HG02852 (cell line): ENCODE measurements around the gene RSPO4.

Source experiments
- ATAC-seq: cut with Tn5 transposase; IDR thresholded peaks from one replicate; pipeline ENCODE4 v1.9.1; 2021; ENCODE audit warnings: mild to moderate bottlenecking, moderate library complexity; ENCODE audit not compliant: unreplicated experiment

RSPO4 gene

GRCh38 chr20:971346-971745 lies 30.8 kb downstream of the RSPO4 start:
- no peak for ATAC-seq

GRCh38 chr20:969868-970267 lies 32.2 kb downstream of the RSPO4 start:
- no peak for ATAC-seq

- no peak for ATAC-seq
These were observed 34.0 kb downstream of the RSPO4 start for GRCh38 chr20:967796-968742.

GRCh38 chr20:965956-966355 lies 36.2 kb downstream of the RSPO4 start:
- ATAC-seq, result no peak

GRCh38 chr20:963795-964194 lies 38.3 kb downstream of the RSPO4 start:
- ATAC-seq, result no peak

GRCh38 chr20:962683-963082 lies 39.4 kb downstream of the RSPO4 start:
- ATAC-seq, result no peak

- no peak for ATAC-seq
These were observed 39.9 kb downstream of the RSPO4 start for GRCh38 chr20:962223-962622.

- no peak for ATAC-seq
These were observed 40.3 kb downstream of the RSPO4 start for GRCh38 chr20:961768-962167.

GRCh38 chr20:959996-960615 lies 42.0 kb downstream of the RSPO4 start:
- no peak for ATAC-seq

GRCh38 chr20:958936-959815 lies 42.9 kb downstream of the RSPO4 start:
- no peak for ATAC-seq

- ATAC-seq, result no peak
These were observed 44.6 kb downstream of the RSPO4 start for GRCh38 chr20:957544-957943.

- ATAC-seq, result peak; percentile 72
These were observed 45.7 kb downstream of the RSPO4 start for GRCh38 chr20:956330-956951.

- no peak for ATAC-seq
These were observed 46.5 kb downstream of the RSPO4 start for GRCh38 chr20:955656-956055.

GRCh38 chr20:955111-955510 lies 47.0 kb downstream of the RSPO4 start:
- ATAC-seq, result no peak

- ATAC-seq, result no peak
These were observed 48.4 kb downstream of the RSPO4 start for GRCh38 chr20:953742-954141.

- ATAC-seq, result no peak
These were observed 49.8 kb downstream of the RSPO4 start for GRCh38 chr20:952196-952795.

GRCh38 chr20:951384-952169 lies 50.5 kb downstream of the RSPO4 start:
- no peak for ATAC-seq

GRCh38 chr20:949717-950116 lies 52.4 kb downstream of the RSPO4 start:
- ATAC-seq, result no peak

- ATAC-seq, result no peak
These were observed 55.3 kb downstream of the RSPO4 start for GRCh38 chr20:946826-947225.

GRCh38 chr20:945841-946240 lies 56.3 kb downstream of the RSPO4 start:
- ATAC-seq, result no peak
